HG02981 (cell line): Measurements from ENCODE around the gene ZC3H11A.

ENCODE experiments used
- ATAC-seq: cut with Tn5 transposase; IDR thresholded peaks from one replicate; pipeline ENCODE4 v1.9.1; 2021; ENCODE audit warnings: mild to moderate bottlenecking, moderate library complexity; ENCODE audit not compliant: unreplicated experiment

The ZC3H11A gene

GRCh38 chr1:203839081-203839480 lies 43.7 kb downstream of the ZC3H11A start:
- no peak for ATAC-seq

DNA sequence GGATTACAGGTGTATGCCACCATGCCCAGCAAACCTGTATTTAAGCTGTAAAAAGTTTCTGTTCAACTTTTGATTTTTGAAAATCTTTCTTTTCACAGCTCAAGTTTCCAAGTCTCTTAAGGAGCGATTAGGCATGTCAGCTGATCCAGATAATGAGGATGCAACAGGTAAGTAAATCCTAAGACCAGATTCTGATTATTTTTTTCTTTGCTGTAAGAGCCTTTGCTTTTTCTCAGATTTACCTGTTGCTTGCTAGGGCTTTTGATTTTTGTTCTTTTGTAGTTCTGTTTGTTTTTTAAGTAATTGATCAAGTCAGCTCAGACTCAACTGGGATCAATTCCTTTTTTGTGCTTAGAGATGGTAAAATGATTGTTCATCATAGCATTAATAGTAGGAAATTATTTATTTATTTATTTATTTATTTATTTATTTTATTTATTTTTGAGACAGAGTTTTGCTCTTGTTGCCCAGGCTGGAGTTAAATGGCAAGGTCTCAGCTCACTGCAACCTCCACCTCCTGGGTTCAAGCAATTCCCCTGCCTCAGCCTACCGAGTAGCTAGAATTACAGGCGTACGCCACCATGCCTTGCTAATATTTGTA lies 44.9 kb downstream of the ZC3H11A start:
- ATAC-seq = no peak

- no peak for ATAC-seq
Measured at GRCh38 chr1:203842559-203842876, 47.1 kb downstream of the ZC3H11A start.

GRCh38 chr1:203843435-203843834 lies 48.0 kb downstream of the ZC3H11A start:
- ATAC-seq = no peak
